SK-N-SH treated with all-trans-retinoic acid at 6 μM for 48 hours (cell line): ENCODE measurements around the gene FHOD1.
A peak's percentile ranks its signal among the peaks of the same experiment; 100 is the strongest.

Source experiments
- ATAC-seq: fragments of 200-7000 bp; cut with Tn5 transposase; 3 replicates; pipeline ENCODE4 v1.9.1; 2020; ENCODE audit warnings: mild to moderate bottlenecking, moderate library complexity
- ARNTL ChIP-seq: fragments of 450-650 bp; formaldehyde crosslinking; IDR thresholded peaks from 2 replicates; pipeline ENCODE4 v1.5.0; 2020; ENCODE audit warnings: low read depth, mild to moderate bottlenecking, moderate library complexity, borderline replicate concordance
- BACH2 ChIP-seq: fragments of 250-450 bp; sonication (Bioruptor Pico); IDR thresholded peaks from 2 replicates; pipeline ENCODE4 v1.9.0; 2021; ENCODE audit warnings: mild to moderate bottlenecking, borderline replicate concordance
- ESRRG ChIP-seq: fragments of 250-450 bp; sonication (Bioruptor Pico); IDR thresholded peaks from 2 replicates; pipeline ENCODE4 v1.6.1; 2021; ENCODE audit warnings: mild to moderate bottlenecking
- GLIS3 ChIP-seq: fragments of 250-450 bp; sonication (Bioruptor Pico); IDR thresholded peaks from 2 replicates; pipeline ENCODE4 v1.5.0; 2020; ENCODE audit warnings: mild to moderate bottlenecking, moderate library complexity
- ISL1 ChIP-seq: fragments of 250-450 bp; sonication (Bioruptor Pico); IDR thresholded peaks from 2 replicates; pipeline ENCODE4 v2.1.2; 2022; ENCODE audit warnings: mild to moderate bottlenecking, moderate library complexity
- OSR1 ChIP-seq: fragments of 250-450 bp; sonication (Bioruptor Pico); IDR thresholded peaks from 2 replicates; pipeline ENCODE4 v1.8.0; 2022; ENCODE audit warnings: moderate library complexity, mild to moderate bottlenecking, inconsistent platforms
- PPARA ChIP-seq: fragments of 250-450 bp; sonication (Bioruptor Pico); IDR thresholded peaks from 2 replicates; pipeline ENCODE4 v1.5.0; 2020; ENCODE audit warnings: mild to moderate bottlenecking, borderline replicate concordance
- RARB ChIP-seq: fragments of 250-450 bp; sonication (Bioruptor Pico); IDR thresholded peaks from 2 replicates; pipeline ENCODE4 v1.8.0; 2021; ENCODE audit warnings: mild to moderate bottlenecking, moderate library complexity
- SNAI2 ChIP-seq: fragments of 250-450 bp; sonication (Bioruptor Pico); IDR thresholded peaks from 2 replicates; pipeline ENCODE4 v1.5.0; 2020; ENCODE audit warnings: mild to moderate bottlenecking, moderate library complexity
- TCF4 ChIP-seq: fragments of 250-450 bp; sonication (Bioruptor Pico); IDR thresholded peaks from 2 replicates; pipeline ENCODE4 v1.8.0; 2021; ENCODE audit warnings: mild to moderate bottlenecking, moderate library complexity, borderline replicate concordance
- TOX ChIP-seq: fragments of 250-450 bp; sonication (Bioruptor Pico); IDR thresholded peaks from 2 replicates; pipeline ENCODE4 v1.8.0; 2021; ENCODE audit warnings: mild to moderate bottlenecking, moderate library complexity, borderline replicate concordance
- ZC3H10 ChIP-seq: fragments of 250-450 bp; sonication (Bioruptor Pico); IDR thresholded peaks from 2 replicates; pipeline ENCODE4 v1.5.1; 2021; ENCODE audit warnings: mild to moderate bottlenecking, moderate library complexity
- ZFP3 ChIP-seq: fragments of 250-450 bp; sonication (Bioruptor Pico); IDR thresholded peaks from 2 replicates; pipeline ENCODE4 v1.5.0; 2020; ENCODE audit warnings: mild to moderate bottlenecking, moderate library complexity
- ZFP30 ChIP-seq: fragments of 450-650 bp; formaldehyde crosslinking; IDR thresholded peaks from 2 replicates; pipeline ENCODE4 v1.5.0; 2022; ENCODE audit warnings: mild to moderate bottlenecking, moderate library complexity
- ZNF565 ChIP-seq: fragments of 450-650 bp; formaldehyde crosslinking; conservative IDR thresholded peaks from 2 replicates; pipeline ENCODE4 v1.5.0; 2020; ENCODE audit warnings: low read depth, mild to moderate bottlenecking, moderate library complexity
- ZNF8 ChIP-seq: fragments of 450-650 bp; formaldehyde crosslinking; IDR thresholded peaks from 2 replicates; pipeline ENCODE4 v1.5.0; 2020; ENCODE audit warnings: mild to moderate bottlenecking, moderate library complexity
- TF ChIP-seq, protein P1 (sequence below): fragments of 250-450 bp; sonication (Bioruptor Pico); IDR thresholded peaks from 2 replicates; pipeline ENCODE4 v1.5.0; 2020; ENCODE audit warnings: mild to moderate bottlenecking, moderate library complexity
- TF ChIP-seq, protein P2 (sequence below): fragments of 250-450 bp; sonication (Bioruptor Pico); IDR thresholded peaks from 2 replicates; pipeline ENCODE4 v1.8.0; 2020; ENCODE audit warnings: mild to moderate bottlenecking, moderate library complexity, borderline replicate concordance
- TF ChIP-seq, protein P3 (sequence below): fragments of 250-450 bp; sonication (Bioruptor Pico); IDR thresholded peaks from 2 replicates; pipeline ENCODE4 v1.5.1; 2021; ENCODE audit warnings: mild to moderate bottlenecking, moderate library complexity
- TF ChIP-seq, protein P4 (sequence below): fragments of 250-450 bp; sonication (Bioruptor Pico); IDR thresholded peaks from 2 replicates; pipeline ENCODE4 v1.8.0; 2021; ENCODE audit warnings: low read depth, mild to moderate bottlenecking, moderate library complexity, borderline replicate concordance
- TF ChIP-seq, protein P5 (sequence below): fragments of 250-450 bp; sonication (Bioruptor Pico); IDR thresholded peaks from 2 replicates; pipeline ENCODE4 v1.5.1; 2020; ENCODE audit warnings: low read depth, mild to moderate bottlenecking, moderate library complexity

The FHOD1 gene

DNA sequence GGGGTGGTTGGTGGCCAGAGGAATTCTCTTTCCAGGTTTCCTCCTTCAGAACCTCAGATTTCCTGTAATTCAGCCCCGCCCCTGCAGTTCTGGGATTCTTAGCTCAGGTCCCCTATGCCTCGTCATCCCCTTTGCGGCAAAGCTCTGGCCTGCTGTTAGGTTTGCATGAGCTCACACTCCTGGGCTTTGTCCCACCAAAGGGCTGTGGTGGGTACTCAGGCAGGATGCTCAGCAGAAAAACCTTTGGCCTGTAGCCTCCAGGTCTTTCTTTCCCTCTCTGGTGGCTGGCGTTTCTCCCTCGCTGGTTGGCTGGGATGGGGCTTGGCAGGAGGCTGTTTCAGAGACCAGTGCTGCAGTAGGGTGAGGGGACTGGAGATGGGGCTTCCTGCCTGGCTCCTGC, 22.5 kb upstream of the FHOD1 start (continued):
- TF ChIP-seq, protein P1, sequence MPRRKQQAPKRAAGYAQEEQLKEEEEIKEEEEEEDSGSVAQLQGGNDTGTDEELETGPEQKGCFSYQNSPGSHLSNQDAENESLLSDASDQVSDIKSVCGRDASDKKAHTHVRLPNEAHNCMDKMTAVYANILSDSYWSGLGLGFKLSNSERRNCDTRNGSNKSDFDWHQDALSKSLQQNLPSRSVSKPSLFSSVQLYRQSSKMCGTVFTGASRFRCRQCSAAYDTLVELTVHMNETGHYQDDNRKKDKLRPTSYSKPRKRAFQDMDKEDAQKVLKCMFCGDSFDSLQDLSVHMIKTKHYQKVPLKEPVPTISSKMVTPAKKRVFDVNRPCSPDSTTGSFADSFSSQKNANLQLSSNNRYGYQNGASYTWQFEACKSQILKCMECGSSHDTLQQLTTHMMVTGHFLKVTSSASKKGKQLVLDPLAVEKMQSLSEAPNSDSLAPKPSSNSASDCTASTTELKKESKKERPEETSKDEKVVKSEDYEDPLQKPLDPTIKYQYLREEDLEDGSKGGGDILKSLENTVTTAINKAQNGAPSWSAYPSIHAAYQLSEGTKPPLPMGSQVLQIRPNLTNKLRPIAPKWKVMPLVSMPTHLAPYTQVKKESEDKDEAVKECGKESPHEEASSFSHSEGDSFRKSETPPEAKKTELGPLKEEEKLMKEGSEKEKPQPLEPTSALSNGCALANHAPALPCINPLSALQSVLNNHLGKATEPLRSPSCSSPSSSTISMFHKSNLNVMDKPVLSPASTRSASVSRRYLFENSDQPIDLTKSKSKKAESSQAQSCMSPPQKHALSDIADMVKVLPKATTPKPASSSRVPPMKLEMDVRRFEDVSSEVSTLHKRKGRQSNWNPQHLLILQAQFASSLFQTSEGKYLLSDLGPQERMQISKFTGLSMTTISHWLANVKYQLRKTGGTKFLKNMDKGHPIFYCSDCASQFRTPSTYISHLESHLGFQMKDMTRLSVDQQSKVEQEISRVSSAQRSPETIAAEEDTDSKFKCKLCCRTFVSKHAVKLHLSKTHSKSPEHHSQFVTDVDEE (CRISPR knock-in tag), result no peak
- TF ChIP-seq ESRRG (no peak), RARB (CRISPR knock-in tag) (no peak), TCF4 (CRISPR knock-in tag) (no peak), ZC3H10 (CRISPR knock-in tag) (no peak), ZFP3 (CRISPR knock-in tag) (no peak), ZFP30 (CRISPR knock-in tag) (no peak), ZNF565 (CRISPR knock-in tag) (no peak), TOX (CRISPR knock-in tag) (no peak)
- TF ChIP-seq, protein P2, sequence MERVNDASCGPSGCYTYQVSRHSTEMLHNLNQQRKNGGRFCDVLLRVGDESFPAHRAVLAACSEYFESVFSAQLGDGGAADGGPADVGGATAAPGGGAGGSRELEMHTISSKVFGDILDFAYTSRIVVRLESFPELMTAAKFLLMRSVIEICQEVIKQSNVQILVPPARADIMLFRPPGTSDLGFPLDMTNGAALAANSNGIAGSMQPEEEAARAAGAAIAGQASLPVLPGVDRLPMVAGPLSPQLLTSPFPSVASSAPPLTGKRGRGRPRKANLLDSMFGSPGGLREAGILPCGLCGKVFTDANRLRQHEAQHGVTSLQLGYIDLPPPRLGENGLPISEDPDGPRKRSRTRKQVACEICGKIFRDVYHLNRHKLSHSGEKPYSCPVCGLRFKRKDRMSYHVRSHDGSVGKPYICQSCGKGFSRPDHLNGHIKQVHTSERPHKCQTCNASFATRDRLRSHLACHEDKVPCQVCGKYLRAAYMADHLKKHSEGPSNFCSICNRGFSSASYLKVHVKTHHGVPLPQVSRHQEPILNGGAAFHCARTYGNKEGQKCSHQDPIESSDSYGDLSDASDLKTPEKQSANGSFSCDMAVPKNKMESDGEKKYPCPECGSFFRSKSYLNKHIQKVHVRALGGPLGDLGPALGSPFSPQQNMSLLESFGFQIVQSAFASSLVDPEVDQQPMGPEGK (CRISPR knock-in tag), result no peak
- TF ChIP-seq, protein P3, sequence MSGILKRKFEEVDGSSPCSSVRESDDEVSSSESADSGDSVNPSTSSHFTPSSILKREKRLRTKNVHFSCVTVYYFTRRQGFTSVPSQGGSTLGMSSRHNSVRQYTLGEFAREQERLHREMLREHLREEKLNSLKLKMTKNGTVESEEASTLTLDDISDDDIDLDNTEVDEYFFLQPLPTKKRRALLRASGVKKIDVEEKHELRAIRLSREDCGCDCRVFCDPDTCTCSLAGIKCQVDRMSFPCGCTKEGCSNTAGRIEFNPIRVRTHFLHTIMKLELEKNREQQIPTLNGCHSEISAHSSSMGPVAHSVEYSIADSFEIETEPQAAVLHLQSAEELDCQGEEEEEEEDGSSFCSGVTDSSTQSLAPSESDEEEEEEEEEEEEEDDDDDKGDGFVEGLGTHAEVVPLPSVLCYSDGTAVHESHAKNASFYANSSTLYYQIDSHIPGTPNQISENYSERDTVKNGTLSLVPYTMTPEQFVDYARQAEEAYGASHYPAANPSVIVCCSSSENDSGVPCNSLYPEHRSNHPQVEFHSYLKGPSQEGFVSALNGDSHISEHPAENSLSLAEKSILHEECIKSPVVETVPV, result no peak

DNA sequence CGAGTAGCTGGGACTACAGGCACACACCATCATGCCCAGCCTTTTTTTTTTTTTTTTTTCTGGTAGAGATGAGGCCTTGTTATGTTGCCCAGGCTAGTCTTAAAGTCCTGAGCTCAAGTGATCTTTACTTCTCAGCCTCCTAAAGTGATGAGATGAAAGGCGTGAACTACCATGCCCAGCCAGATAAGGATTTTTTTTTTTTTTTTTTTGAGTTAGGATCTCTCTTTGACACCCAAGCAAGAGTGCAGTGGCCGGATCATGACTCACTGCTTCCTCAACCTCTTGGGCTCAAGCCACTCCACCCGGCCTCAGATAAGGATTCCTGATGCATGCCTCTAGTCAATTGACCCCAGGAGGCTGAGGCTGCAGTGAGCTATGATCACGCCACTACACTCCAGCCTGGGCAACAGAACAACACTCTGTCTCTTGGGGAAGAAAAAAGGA, 20.9 kb upstream of the FHOD1 start:
- ATAC-seq, result peak; percentile 79
- TF ChIP-seq ZFP3 (CRISPR knock-in tag) (no peak), OSR1 (CRISPR knock-in tag) (no peak), GLIS3 (CRISPR knock-in tag) (no peak), ISL1 (no peak), ARNTL (CRISPR knock-in tag) (no peak), SNAI2 (CRISPR knock-in tag) (no peak), ZFP30 (CRISPR knock-in tag) (no peak), PPARA (no peak), BACH2 (CRISPR knock-in tag) (no peak), ZNF8 (CRISPR knock-in tag) (no peak), TOX (CRISPR knock-in tag) (no peak)
- TF ChIP-seq, protein P4, sequence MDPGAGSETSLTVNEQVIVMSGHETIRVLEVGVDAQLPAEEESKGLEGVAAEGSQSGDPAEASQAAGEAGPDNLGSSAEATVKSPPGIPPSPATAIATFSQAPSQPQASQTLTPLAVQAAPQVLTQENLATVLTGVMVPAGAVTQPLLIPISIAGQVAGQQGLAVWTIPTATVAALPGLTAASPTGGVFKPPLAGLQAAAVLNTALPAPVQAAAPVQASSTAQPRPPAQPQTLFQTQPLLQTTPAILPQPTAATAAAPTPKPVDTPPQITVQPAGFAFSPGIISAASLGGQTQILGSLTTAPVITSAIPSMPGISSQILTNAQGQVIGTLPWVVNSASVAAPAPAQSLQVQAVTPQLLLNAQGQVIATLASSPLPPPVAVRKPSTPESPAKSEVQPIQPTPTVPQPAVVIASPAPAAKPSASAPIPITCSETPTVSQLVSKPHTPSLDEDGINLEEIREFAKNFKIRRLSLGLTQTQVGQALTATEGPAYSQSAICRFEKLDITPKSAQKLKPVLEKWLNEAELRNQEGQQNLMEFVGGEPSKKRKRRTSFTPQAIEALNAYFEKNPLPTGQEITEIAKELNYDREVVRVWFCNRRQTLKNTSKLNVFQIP (CRISPR knock-in tag), result no peak
- TF ChIP-seq, protein P5, sequence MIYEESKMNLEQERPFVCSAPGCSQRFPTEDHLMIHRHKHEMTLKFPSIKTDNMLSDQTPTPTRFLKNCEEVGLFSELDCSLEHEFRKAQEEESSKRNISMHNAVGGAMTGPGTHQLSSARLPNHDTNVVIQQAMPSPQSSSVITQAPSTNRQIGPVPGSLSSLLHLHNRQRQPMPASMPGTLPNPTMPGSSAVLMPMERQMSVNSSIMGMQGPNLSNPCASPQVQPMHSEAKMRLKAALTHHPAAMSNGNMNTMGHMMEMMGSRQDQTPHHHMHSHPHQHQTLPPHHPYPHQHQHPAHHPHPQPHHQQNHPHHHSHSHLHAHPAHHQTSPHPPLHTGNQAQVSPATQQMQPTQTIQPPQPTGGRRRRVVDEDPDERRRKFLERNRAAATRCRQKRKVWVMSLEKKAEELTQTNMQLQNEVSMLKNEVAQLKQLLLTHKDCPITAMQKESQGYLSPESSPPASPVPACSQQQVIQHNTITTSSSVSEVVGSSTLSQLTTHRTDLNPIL (CRISPR knock-in tag), result no peak
- TF ChIP-seq, protein P1 (CRISPR knock-in tag), result no peak
- TF ChIP-seq, protein P2 (CRISPR knock-in tag), result no peak
